Measurements from ENCODE around the gene SECISBP2.
"Not testable (repeated sequence)": the region's sequence is repeated elsewhere in the genome, so short reads cannot be mapped to it uniquely, and the experiment has no call there.

The SECISBP2 gene

GRCh38 chr9:89362647-89363310, 44.5 kb downstream of the SECISBP2 start:
- no peak overlapping the region for H3K27ac ChIP-seq
- no peak for DNase-seq (ENCODE audit: low read depth, low spot score)

- no peak for DNase-seq (ENCODE audit: low read depth, low spot score)
Measured at GRCh38 chr9:89363311-89363670, 45.0 kb downstream of the SECISBP2 start.

GRCh38 chr9:89363921-89364665, 45.8 kb downstream of the SECISBP2 start:
- no peak overlapping the region for H3K27ac ChIP-seq
- no peak for DNase-seq (ENCODE audit: low read depth, low spot score)

More at GRCh38 chr9:89363311-89363670, 45.0 kb downstream of the SECISBP2 start:
- H3K27ac ChIP-seq = no peak overlapping the region

GRCh38 chr9:89364666-89365531, 46.6 kb downstream of the SECISBP2 start:
- DNase-seq (ENCODE audit: low read depth, low spot score) = no peak
- H3K27ac ChIP-seq = no peak overlapping the region

- H3K27ac ChIP-seq = no peak overlapping the region
Measured at GRCh38 chr9:89365532-89365912, 47.2 kb downstream of the SECISBP2 start.

GRCh38 chr9:89366711-89367110, 48.4 kb downstream of the SECISBP2 start:
- no peak overlapping the region for H3K27ac ChIP-seq
- DNase-seq (ENCODE audit: low read depth, low spot score) = no peak

More at GRCh38 chr9:89365532-89365912, 47.2 kb downstream of the SECISBP2 start:
- no peak for DNase-seq (ENCODE audit: low read depth, low spot score)

GRCh38 chr9:89367281-89367680, 49.0 kb downstream of the SECISBP2 start:
- no peak for DNase-seq (ENCODE audit: low read depth, low spot score)
- no peak overlapping the region for H3K27ac ChIP-seq

GRCh38 chr9:89367726-89368437, 49.6 kb downstream of the SECISBP2 start:
- DNase-seq (ENCODE audit: low read depth, low spot score) = no peak
- no peak overlapping the region for H3K27ac ChIP-seq

GRCh38 chr9:89368550-89368949, 50.2 kb downstream of the SECISBP2 start:
- no peak for DNase-seq (ENCODE audit: low read depth, low spot score)
- H3K27ac ChIP-seq = no peak overlapping the region

- H3K27ac ChIP-seq = no peak overlapping the region
- no peak for DNase-seq (ENCODE audit: low read depth, low spot score)
Measured at GRCh38 chr9:89368978-89369377, 50.7 kb downstream of the SECISBP2 start.

- no peak overlapping the region for H3K27ac ChIP-seq
Measured at GRCh38 chr9:89370593-89370992, 52.3 kb downstream of the SECISBP2 start.

GRCh38 chr9:89371791-89372190, 53.5 kb downstream of the SECISBP2 start:
- H3K27ac ChIP-seq = not testable (repeated sequence)

More at GRCh38 chr9:89370593-89370992, 52.3 kb downstream of the SECISBP2 start:
- DNase-seq (ENCODE audit: low read depth, low spot score) = no peak

GRCh38 chr9:89372230-89372816, 54.0 kb downstream of the SECISBP2 start:
- no peak overlapping the region for H3K27ac ChIP-seq
- DNase-seq (ENCODE audit: low read depth, low spot score) = no peak

More at GRCh38 chr9:89371791-89372190, 53.5 kb downstream of the SECISBP2 start:
- DNase-seq (ENCODE audit: low read depth, low spot score) = not testable (repeated sequence)

GRCh38 chr9:89372979-89373378, 54.7 kb downstream of the SECISBP2 start:
- no peak overlapping the region for H3K27ac ChIP-seq
- DNase-seq (ENCODE audit: low read depth, low spot score) = no peak

- no peak overlapping the region for H3K27ac ChIP-seq
- no peak for DNase-seq (ENCODE audit: low read depth, low spot score)
Measured at GRCh38 chr9:89374176-89374575, 55.9 kb downstream of the SECISBP2 start.

GRCh38 chr9:89375191-89375760, 57.0 kb downstream of the SECISBP2 start:
- no peak overlapping the region for H3K27ac ChIP-seq
- no peak for DNase-seq (ENCODE audit: low read depth, low spot score)

- no peak overlapping the region for H3K27ac ChIP-seq
- DNase-seq (ENCODE audit: low read depth, low spot score) = no peak
Measured at GRCh38 chr9:89376286-89376685, 58.0 kb downstream of the SECISBP2 start.

GRCh38 chr9:89376741-89377351, 58.5 kb downstream of the SECISBP2 start:
- no peak for DNase-seq (ENCODE audit: low read depth, low spot score)
- H3K27ac ChIP-seq = no peak overlapping the region

- H3K27ac ChIP-seq = no peak overlapping the region
- DNase-seq (ENCODE audit: low read depth, low spot score) = no peak
Measured at GRCh38 chr9:89377411-89377810, 59.1 kb downstream of the SECISBP2 start.

Data from epithelial cell of prostate (primary cell).